Measurements from ENCODE around the gene GINS2.

GINS2 gene

GRCh38 chr16:85682516-85682915, 6.2 kb downstream of the GINS2 start:
- WGBS = 93% methylated on average over 9 of the region's 9 CpGs
- Histone ChIP-seq H3K14ac (ENCODE audit: low read length in 2 of 2) (no peak overlapping the region), H3K18ac (ENCODE audit: low read depth in 1 of 2, low read length in 2 of 2) (no peak overlapping the region), H2BK12ac (ENCODE audit: low read length in 2 of 2) (no peak overlapping the region), H3K23ac (ENCODE audit: low read length in 2 of 2) (no peak overlapping the region), H2BK120ac (ENCODE audit: low read depth, low read length) (no peak overlapping the region), H3K4me3 (ENCODE audit: insufficient read depth in 1 of 2, low read depth in 1 of 2, low read length in 2 of 2) (no peak overlapping the region), H2AFZ (ENCODE audit: low read depth, low read length) (no peak overlapping the region), H3K36me3 (ENCODE audit: control insufficient read depth in 1 of 2, insufficient read depth in 2 of 2, low read depth in 1 of 2, low read length in 2 of 2) (peaks cover 23 to 36% of the 10 kb centered on the region in 2 experiments), H3K4ac (ENCODE audit: low read depth in 1 of 2, low read length in 2 of 2) (no peak overlapping the region), H3K79me1 (replicated peaks; ENCODE audit: low read length, poor library complexity, severe bottlenecking) (peaks cover 9% of the 10 kb centered on the region), H3K4me2 (ENCODE audit: low read length, poor library complexity, severe bottlenecking) (no peak overlapping the region), H3K27me3 (ENCODE audit: control insufficient read depth in 1 of 2, insufficient read depth in 1 of 2, low read length in 2 of 2) (no peaks in the 10 kb centered on the region), H2BK5ac (ENCODE audit: low read depth, low read length, poor library complexity, severe bottlenecking) (no peak overlapping the region), H4K91ac (ENCODE audit: low read length) (no peak overlapping the region), H3K9ac (ENCODE audit: low read length) (no peak overlapping the region), H4K8ac (ENCODE audit: low read length) (no peak overlapping the region), H3K27ac (ENCODE audit: low read length, poor library complexity, severe bottlenecking) (no peak overlapping the region), H2BK15ac (ENCODE audit: low read depth, poor library complexity, severe bottlenecking) (no peak overlapping the region), H2AK5ac (ENCODE audit: low read length, severe bottlenecking) (no peak overlapping the region), H3K4me1 (ENCODE audit: control insufficient read depth, insufficient read depth, low read depth, low read length) (no peaks in the 10 kb centered on the region), H3K9me3 (ENCODE audit: control insufficient read depth, low read length) (no peaks in the 10 kb centered on the region)
- DNase-seq = no peak

- H3K23ac ChIP-seq (ENCODE audit: low read length in 2 of 2) = no peak overlapping the region
- DNase-seq = no peak
These were observed 7.5 kb downstream of the GINS2 start for GRCh38 chr16:85681255-85681654.

GRCh38 chr16:85680352-85680944, 8.3 kb downstream of the GINS2 start:
- H3K9ac ChIP-seq (ENCODE audit: low read length) = no peak overlapping the region
- WGBS = 97% methylated on average over 6 of the region's 6 CpGs
- H4K91ac ChIP-seq (ENCODE audit: low read length) = no peak overlapping the region
- no peak overlapping the region for H3K4ac ChIP-seq (ENCODE audit: low read depth in 1 of 2, low read length in 2 of 2)
- H3K27me3 ChIP-seq (ENCODE audit: control insufficient read depth in 1 of 2, insufficient read depth in 1 of 2, low read length in 2 of 2) = no peaks in the 10 kb centered on the region
- no peak overlapping the region for H3K18ac ChIP-seq (ENCODE audit: low read depth in 1 of 2, low read length in 2 of 2)
- no peak for DNase-seq
- peaks cover 9% of the 10 kb centered on the region for H3K79me1 ChIP-seq (replicated peaks; ENCODE audit: low read length, poor library complexity, severe bottlenecking)
- no peak overlapping the region for H2BK5ac ChIP-seq (ENCODE audit: low read depth, low read length, poor library complexity, severe bottlenecking)
- H3K4me3 ChIP-seq (ENCODE audit: insufficient read depth in 1 of 2, low read depth in 1 of 2, low read length in 2 of 2) = no peak overlapping the region
- H2AK5ac ChIP-seq (ENCODE audit: low read length, severe bottlenecking) = no peak overlapping the region
- no peak overlapping the region for H4K8ac ChIP-seq (ENCODE audit: low read length)
- H3K36me3 ChIP-seq (ENCODE audit: control insufficient read depth in 1 of 2, insufficient read depth in 2 of 2, low read depth in 1 of 2, low read length in 2 of 2) = peaks cover 31 to 54% of the 10 kb centered on the region in 2 experiments
- H3K14ac ChIP-seq (ENCODE audit: low read length in 2 of 2) = no peak overlapping the region
- H3K23ac ChIP-seq (ENCODE audit: low read length in 2 of 2) = no peak overlapping the region
- no peaks in the 10 kb centered on the region for H3K9me3 ChIP-seq (ENCODE audit: control insufficient read depth, low read length)
- no peak overlapping the region for H3K27ac ChIP-seq (ENCODE audit: low read length, poor library complexity, severe bottlenecking)
- H2BK12ac ChIP-seq (ENCODE audit: low read length in 2 of 2) = peak overlapping the region in 1 of 2 experiments; percentile 1
- H3K4me2 ChIP-seq (ENCODE audit: low read length, poor library complexity, severe bottlenecking) = no peak overlapping the region
- no peak overlapping the region for H2AFZ ChIP-seq (ENCODE audit: low read depth, low read length)
- no peak overlapping the region for H2BK15ac ChIP-seq (ENCODE audit: low read depth, poor library complexity, severe bottlenecking)
- no peak overlapping the region for H2BK120ac ChIP-seq (ENCODE audit: low read depth, low read length)
- H3K4me1 ChIP-seq (ENCODE audit: control insufficient read depth, insufficient read depth, low read depth, low read length) = no peaks in the 10 kb centered on the region

More at GRCh38 chr16:85681255-85681654, 7.5 kb downstream of the GINS2 start:
- Histone ChIP-seq H3K4me1 (ENCODE audit: control insufficient read depth, insufficient read depth, low read depth, low read length) (no peaks in the 10 kb centered on the region), H2BK15ac (ENCODE audit: low read depth, poor library complexity, severe bottlenecking) (no peak overlapping the region), H4K8ac (ENCODE audit: low read length) (no peak overlapping the region), H2BK12ac (ENCODE audit: low read length in 2 of 2) (no peak overlapping the region), H3K79me1 (replicated peaks; ENCODE audit: low read length, poor library complexity, severe bottlenecking) (peaks cover 6% of the 10 kb centered on the region), H4K91ac (ENCODE audit: low read length) (no peak overlapping the region), H3K36me3 (ENCODE audit: control insufficient read depth in 1 of 2, insufficient read depth in 2 of 2, low read depth in 1 of 2, low read length in 2 of 2) (peaks cover 31 to 49% of the 10 kb centered on the region in 2 experiments), H3K9me3 (ENCODE audit: control insufficient read depth, low read length) (no peaks in the 10 kb centered on the region), H3K27ac (ENCODE audit: low read length, poor library complexity, severe bottlenecking) (no peak overlapping the region), H2AK5ac (ENCODE audit: low read length, severe bottlenecking) (no peak overlapping the region), H2AFZ (ENCODE audit: low read depth, low read length) (no peak overlapping the region), H3K14ac (ENCODE audit: low read length in 2 of 2) (no peak overlapping the region), H3K4ac (ENCODE audit: low read depth in 1 of 2, low read length in 2 of 2) (no peak overlapping the region), H3K27me3 (ENCODE audit: control insufficient read depth in 1 of 2, insufficient read depth in 1 of 2, low read length in 2 of 2) (no peaks in the 10 kb centered on the region), H2BK120ac (ENCODE audit: low read depth, low read length) (no peak overlapping the region), H3K4me2 (ENCODE audit: low read length, poor library complexity, severe bottlenecking) (no peak overlapping the region), H3K4me3 (ENCODE audit: insufficient read depth in 1 of 2, low read depth in 1 of 2, low read length in 2 of 2) (no peak overlapping the region), H2BK5ac (ENCODE audit: low read depth, low read length, poor library complexity, severe bottlenecking) (no peak overlapping the region), H3K9ac (ENCODE audit: low read length) (no peak overlapping the region), H3K18ac (ENCODE audit: low read depth in 1 of 2, low read length in 2 of 2) (no peak overlapping the region)
- 99% methylated on average over 7 of the region's 8 CpGs for WGBS

GRCh38 chr16:85679870-85680269, 8.9 kb downstream of the GINS2 start:
- Histone ChIP-seq H2AK5ac (ENCODE audit: low read length, severe bottlenecking) (no peak overlapping the region), H3K4me3 (ENCODE audit: insufficient read depth in 1 of 2, low read depth in 1 of 2, low read length in 2 of 2) (no peak overlapping the region), H3K4me2 (ENCODE audit: low read length, poor library complexity, severe bottlenecking) (no peak overlapping the region), H4K91ac (ENCODE audit: low read length) (peak overlapping the region; percentile 45), H3K4me1 (ENCODE audit: control insufficient read depth, insufficient read depth, low read depth, low read length) (no peaks in the 10 kb centered on the region), H2AFZ (ENCODE audit: low read depth, low read length) (no peak overlapping the region), H2BK120ac (ENCODE audit: low read depth, low read length) (no peak overlapping the region), H3K27ac (ENCODE audit: low read length, poor library complexity, severe bottlenecking) (no peak overlapping the region), H3K9me3 (ENCODE audit: control insufficient read depth, low read length) (no peaks in the 10 kb centered on the region), H2BK12ac (ENCODE audit: low read length in 2 of 2) (no peak overlapping the region), H3K79me1 (replicated peaks; ENCODE audit: low read length, poor library complexity, severe bottlenecking) (peaks cover 9% of the 10 kb centered on the region), H3K23ac (ENCODE audit: low read length in 2 of 2) (no peak overlapping the region), H2BK5ac (ENCODE audit: low read depth, low read length, poor library complexity, severe bottlenecking) (no peak overlapping the region), H3K14ac (ENCODE audit: low read length in 2 of 2) (peak overlapping the region in 1 of 2 experiments; percentile 88), H3K36me3 (ENCODE audit: control insufficient read depth in 1 of 2, insufficient read depth in 2 of 2, low read depth in 1 of 2, low read length in 2 of 2) (peaks cover 31 to 60% of the 10 kb centered on the region in 2 experiments), H2BK15ac (ENCODE audit: low read depth, poor library complexity, severe bottlenecking) (no peak overlapping the region), H3K9ac (ENCODE audit: low read length) (no peak overlapping the region), H4K8ac (ENCODE audit: low read length) (peak overlapping the region; percentile 19), H3K18ac (ENCODE audit: low read depth in 1 of 2, low read length in 2 of 2) (no peak overlapping the region), H3K4ac (ENCODE audit: low read depth in 1 of 2, low read length in 2 of 2) (no peak overlapping the region), H3K27me3 (ENCODE audit: control insufficient read depth in 1 of 2, insufficient read depth in 1 of 2, low read length in 2 of 2) (no peaks in the 10 kb centered on the region)
- WGBS = 94% methylated on average over 6 of the region's 6 CpGs
- DNase-seq = no peak
